Progenitor cell of endocrine pancreas (in vitro differentiated cells): ENCODE measurements around the gene RASSF10. TPM values are rescaled to one million over a fixed set of nuclear protein-coding genes. Genes with fewer than 3 reads are reported as not detected.

ENCODE experiments used
- DNase-seq: peaks from one replicate; pipeline ENCODE4 v3.0.0; 2021; ENCODE audit warnings: low spot score; ENCODE audit not compliant: unreplicated experiment
- H3K27ac Mint-ChIP-seq: 2 replicates; pipeline ENCODE4 v1.8.0; 2021; ENCODE audit warnings: mild to moderate bottlenecking, moderate library complexity, mixed read lengths
- H3K27me3 Mint-ChIP-seq: 2 replicates; pipeline ENCODE4 v1.8.0; 2021; ENCODE audit warnings: mixed read lengths
- H3K36me3 Mint-ChIP-seq: 2 replicates; pipeline ENCODE4 v1.8.0; 2022; ENCODE audit warnings: mixed read lengths; ENCODE audit not compliant: insufficient read depth
- H3K4me1 Mint-ChIP-seq: 2 replicates; pipeline ENCODE4 v1.8.0; 2021; ENCODE audit warnings: low read depth, mixed read lengths
- H3K4me3 Mint-ChIP-seq: 2 replicates; pipeline ENCODE4 v1.8.0; 2021; ENCODE audit warnings: low read depth, mild to moderate bottlenecking, moderate library complexity, mixed read lengths
- H3K9me3 Mint-ChIP-seq: 2 replicates; pipeline ENCODE4 v1.8.0; 2021; ENCODE audit warnings: low read depth, mixed read lengths
- long read RNA-seq: library from polyadenylated mRNA; unstranded; transcript quantifications from one replicate; pipeline ENCODE4 v2.0.0, GENCODE V29; 2020
- total RNA-seq: library from RNA; stranded (reverse); gene quantifications from 2 replicates; pipeline ENCODE4 v1.2.1, GENCODE V29; 2021
- TF ChIP-seq, protein P1 (sequence below): fragments of 200-600 bp; sonication (generic); IDR thresholded peaks from one replicate; pipeline ENCODE4 v1.5.0; 2021; ENCODE audit warnings: antibody characterized with exemption, mild to moderate bottlenecking; ENCODE audit not compliant: unreplicated experiment

RASSF10 gene
- total RNA-seq: 21.7 and 24.4 TPM in 2 replicates
- long read RNA-seq, partial matches to known transcripts: 0 of 2 reads
- long read RNA-seq, other reads (novel, unspliced or antisense): 0 of 2 reads

DNA sequence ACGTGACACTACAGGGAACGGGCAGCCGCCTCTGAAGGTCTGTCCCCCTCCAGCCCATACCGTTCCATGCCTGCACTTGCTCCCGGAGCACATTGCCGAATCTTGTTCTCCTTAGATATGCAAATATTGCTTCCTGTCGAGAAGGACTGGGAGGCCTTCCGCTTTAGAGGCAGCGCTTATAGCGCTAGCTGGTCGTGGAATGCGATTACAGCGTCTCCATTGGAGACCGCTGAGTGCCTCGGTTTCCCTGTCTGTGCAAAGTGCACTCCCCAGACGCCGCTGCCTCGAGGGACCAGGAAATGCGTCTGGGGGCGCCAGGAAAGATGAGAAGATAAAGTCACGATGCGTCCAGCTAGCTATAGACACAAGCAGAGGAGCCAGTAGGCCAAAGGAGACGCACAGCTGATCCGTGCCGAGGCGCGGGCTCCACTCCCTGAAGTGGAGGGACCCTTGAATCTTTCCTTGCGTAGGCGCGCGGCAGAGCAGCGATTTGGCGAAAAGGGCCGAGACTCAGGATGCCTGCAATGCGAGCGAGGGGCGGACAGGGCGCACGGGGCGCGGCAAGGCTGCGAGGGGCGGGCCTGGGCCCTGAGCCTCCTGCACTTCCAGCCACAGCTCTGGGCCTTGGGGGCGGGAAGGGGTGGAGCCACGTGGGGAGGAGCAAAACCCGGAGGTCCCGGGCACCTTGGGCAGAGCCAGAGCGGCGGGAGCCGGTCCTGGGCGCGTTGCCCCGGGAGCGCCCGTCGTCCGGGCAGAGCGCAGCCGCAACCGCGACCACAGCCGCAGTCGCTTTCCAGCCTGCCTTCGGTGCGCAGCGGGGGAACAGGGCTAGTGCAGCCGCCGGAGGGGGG lies at the start of gene RASSF10:
Gene RASSF10, plus strand, starts transcription at position 692 of the 851 bp plus-strand sequence. CDS start 261 bp downstream, outside the sequence.
- Mint-ChIP-seq H3K4me3 (peak within 1 kb of the TSS; percentile 86), H3K27ac (peak within 1 kb of the TSS; percentile 96), H3K9me3 (peaks cover 3% of the 10 kb centered on the region), H3K36me3 (peaks cover 20% of the 10 kb centered on the region), H3K27me3 (no peaks in the 10 kb centered on the region), H3K4me1 (peaks cover 34% of the 10 kb centered on the region)
- TF ChIP-seq, protein P1, sequence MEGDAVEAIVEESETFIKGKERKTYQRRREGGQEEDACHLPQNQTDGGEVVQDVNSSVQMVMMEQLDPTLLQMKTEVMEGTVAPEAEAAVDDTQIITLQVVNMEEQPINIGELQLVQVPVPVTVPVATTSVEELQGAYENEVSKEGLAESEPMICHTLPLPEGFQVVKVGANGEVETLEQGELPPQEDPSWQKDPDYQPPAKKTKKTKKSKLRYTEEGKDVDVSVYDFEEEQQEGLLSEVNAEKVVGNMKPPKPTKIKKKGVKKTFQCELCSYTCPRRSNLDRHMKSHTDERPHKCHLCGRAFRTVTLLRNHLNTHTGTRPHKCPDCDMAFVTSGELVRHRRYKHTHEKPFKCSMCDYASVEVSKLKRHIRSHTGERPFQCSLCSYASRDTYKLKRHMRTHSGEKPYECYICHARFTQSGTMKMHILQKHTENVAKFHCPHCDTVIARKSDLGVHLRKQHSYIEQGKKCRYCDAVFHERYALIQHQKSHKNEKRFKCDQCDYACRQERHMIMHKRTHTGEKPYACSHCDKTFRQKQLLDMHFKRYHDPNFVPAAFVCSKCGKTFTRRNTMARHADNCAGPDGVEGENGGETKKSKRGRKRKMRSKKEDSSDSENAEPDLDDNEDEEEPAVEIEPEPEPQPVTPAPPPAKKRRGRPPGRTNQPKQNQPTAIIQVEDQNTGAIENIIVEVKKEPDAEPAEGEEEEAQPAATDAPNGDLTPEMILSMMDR: no peak
- peak; percentile 85 for DNase-seq

DNA sequence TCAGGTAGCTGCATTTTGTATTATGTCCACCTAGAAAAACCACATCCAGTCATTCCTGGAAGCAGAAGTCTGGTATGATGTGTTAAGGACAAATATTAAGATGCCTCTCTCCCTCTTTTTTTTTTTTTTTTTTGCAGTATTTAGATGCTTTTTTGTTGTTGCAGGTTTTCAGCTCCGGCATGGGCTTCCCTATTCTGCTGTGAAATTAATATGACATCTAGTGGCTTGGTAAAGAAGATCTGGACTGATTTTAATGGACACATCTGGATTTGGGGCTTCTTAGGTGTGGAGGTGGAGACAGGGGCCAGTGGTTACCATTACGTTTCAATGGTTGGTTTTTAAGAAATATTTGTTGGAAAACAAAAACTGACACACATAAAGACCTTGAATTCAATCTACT lies 47.5 kb upstream of the RASSF10 start:
- Mint-ChIP-seq H3K9me3 (no peaks in the 10 kb centered on the region), H3K27me3 (peaks cover 13% of the 10 kb centered on the region), H3K36me3 (no peaks in the 10 kb centered on the region), H3K4me1 (peaks cover under 1% of the 10 kb centered on the region), H3K27ac (no peak overlapping the region), H3K4me3 (no peak overlapping the region)
- no peak for DNase-seq
- TF ChIP-seq, protein P1: no peak

DNA sequence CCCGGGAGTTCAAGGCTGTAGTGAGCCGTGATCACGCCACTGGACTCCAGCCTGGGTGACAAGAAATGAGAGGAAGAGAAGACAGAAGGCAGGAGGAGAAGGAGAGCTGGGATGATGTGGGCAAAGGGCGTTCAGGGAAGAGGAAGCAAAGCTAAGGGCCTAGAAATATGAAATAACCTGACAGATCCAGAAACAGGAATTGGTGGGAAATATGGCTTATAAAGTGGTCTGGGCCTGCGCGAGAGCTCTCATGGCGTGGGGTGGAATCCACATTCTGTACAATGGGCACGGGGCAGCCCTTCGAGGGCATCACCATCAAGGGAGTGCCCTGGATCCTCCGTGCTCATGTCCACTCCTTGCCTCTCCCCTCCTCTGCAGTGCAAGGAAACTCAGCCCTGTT lies 46.8 kb upstream of the RASSF10 start:
- H3K4me1 Mint-ChIP-seq: peaks cover 1% of the 10 kb centered on the region
- H3K4me3 Mint-ChIP-seq: no peak overlapping the region
- peaks cover 16% of the 10 kb centered on the region for H3K27me3 Mint-ChIP-seq
- TF ChIP-seq, protein P1: no peak
- no peaks in the 10 kb centered on the region for H3K9me3 Mint-ChIP-seq
- no peak for DNase-seq
- H3K36me3 Mint-ChIP-seq: no peaks in the 10 kb centered on the region
- no peak overlapping the region for H3K27ac Mint-ChIP-seq

DNA sequence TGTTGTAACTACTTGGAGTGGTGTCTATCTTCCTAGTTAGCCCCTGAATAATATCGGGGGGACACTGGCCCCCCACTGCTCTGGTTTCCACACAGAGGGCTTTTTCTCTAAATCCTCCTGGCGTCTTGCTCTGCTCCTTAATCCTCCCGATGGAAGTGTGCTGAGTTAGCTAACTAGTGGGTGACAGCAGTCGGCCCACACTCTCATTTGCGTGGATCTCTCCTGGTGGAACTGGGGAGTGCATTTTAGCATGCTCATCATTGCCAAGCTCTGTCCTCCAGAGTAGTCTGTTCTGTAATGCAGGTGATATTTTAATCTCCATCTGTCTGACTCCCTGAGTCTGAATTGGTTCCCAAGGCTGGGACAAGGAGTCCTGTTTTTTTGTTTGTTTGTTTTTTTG lies 46.1 kb upstream of the RASSF10 start:
- TF ChIP-seq, protein P1: no peak
- Mint-ChIP-seq H3K4me3 (no peak overlapping the region), H3K4me1 (peaks cover 1% of the 10 kb centered on the region), H3K27me3 (peaks cover 20% of the 10 kb centered on the region), H3K9me3 (no peaks in the 10 kb centered on the region), H3K27ac (no peak overlapping the region), H3K36me3 (no peaks in the 10 kb centered on the region)
- DNase-seq: no peak

DNA sequence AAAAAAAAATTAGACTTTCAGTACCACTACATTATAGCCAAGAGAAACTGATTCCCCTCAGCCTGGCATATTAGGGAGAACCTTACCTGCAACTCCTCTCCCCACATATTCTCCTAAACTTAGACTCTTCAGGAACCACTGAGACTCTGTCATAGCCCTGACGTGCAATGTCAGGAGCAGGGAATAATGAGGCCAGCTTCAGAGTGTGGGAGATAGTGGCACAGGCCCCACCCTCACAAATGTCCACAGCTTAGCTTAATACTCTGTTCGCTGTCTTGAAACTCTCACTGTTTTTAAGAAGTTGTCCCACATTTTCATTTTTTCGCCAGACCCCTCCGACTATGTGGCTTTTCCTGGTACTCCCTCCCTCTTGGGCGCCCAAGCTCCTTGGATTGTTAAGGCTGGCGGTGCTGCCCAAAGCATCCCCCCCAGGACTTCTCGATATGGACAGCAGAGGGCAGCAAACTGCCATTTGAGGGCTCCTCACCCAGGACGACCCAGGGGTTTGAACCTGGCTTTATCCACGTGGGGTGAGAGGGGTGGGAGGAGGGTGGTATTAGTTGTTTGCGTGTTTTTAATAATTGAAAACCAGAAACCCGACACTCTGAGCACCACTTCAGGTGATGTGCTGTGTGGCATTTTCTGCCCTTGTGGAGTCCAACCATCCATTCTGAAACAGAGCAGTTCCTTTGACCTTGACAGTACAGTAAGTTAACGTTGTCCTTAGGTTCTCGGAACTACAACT lies 45.2 kb upstream of the RASSF10 start:
- TF ChIP-seq, protein P1: peak; percentile 96
- H3K27ac Mint-ChIP-seq: no peak overlapping the region
- no peaks in the 10 kb centered on the region for H3K36me3 Mint-ChIP-seq
- peaks cover 24% of the 10 kb centered on the region for H3K27me3 Mint-ChIP-seq
- peaks cover 1% of the 10 kb centered on the region for H3K4me1 Mint-ChIP-seq
- H3K9me3 Mint-ChIP-seq: no peaks in the 10 kb centered on the region
- peak; percentile 72 for DNase-seq
- H3K4me3 Mint-ChIP-seq: no peak overlapping the region
